Measurements from ENCODE around the gene HSPA1A. TPM values are rescaled to one million over a fixed set of nuclear protein-coding genes. Genes with fewer than 3 reads are reported as not detected.

The HSPA1A gene
- total and polyA plus RNA-seq, 9 of the 15 experiments (the other 6 are each of a cell fraction or from before 2014, with no cell fraction given): 2.2 to 273 (median 107) TPM

- TF ChIP-seq MGA (IDR thresholded peaks at IDR 0.05): no peak
- TF ChIP-seq, protein P1, sequence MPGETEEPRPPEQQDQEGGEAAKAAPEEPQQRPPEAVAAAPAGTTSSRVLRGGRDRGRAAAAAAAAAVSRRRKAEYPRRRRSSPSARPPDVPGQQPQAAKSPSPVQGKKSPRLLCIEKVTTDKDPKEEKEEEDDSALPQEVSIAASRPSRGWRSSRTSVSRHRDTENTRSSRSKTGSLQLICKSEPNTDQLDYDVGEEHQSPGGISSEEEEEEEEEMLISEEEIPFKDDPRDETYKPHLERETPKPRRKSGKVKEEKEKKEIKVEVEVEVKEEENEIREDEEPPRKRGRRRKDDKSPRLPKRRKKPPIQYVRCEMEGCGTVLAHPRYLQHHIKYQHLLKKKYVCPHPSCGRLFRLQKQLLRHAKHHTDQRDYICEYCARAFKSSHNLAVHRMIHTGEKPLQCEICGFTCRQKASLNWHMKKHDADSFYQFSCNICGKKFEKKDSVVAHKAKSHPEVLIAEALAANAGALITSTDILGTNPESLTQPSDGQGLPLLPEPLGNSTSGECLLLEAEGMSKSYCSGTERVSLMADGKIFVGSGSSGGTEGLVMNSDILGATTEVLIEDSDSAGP (CRISPR knock-in tag; IDR thresholded peaks at IDR 0.05): no peak
- TF ChIP-seq SREBF1 (IDR thresholded peaks at IDR 0.05; ENCODE audit: borderline replicate concordance, low read depth, low read length): no peak
- TF ChIP-seq MTA1 (IDR thresholded peaks at IDR 0.05; ENCODE audit: borderline replicate concordance): peak; percentile 87; the same call in 1 of the 2 replicates
- no peak for TF ChIP-seq E2F3 (CRISPR knock-in tag; IDR thresholded peaks at IDR 0.05)
- TF ChIP-seq HMG20B (CRISPR knock-in tag; IDR thresholded peaks at IDR 0.05): 0 out of 2 replicates have a peak, but pooled peaks have one; percentile 73
- no peak for TF ChIP-seq POLR2AphosphoS2 (IDR thresholded peaks at IDR 0.05; ENCODE audit: low read length)
- TF ChIP-seq KAT8 (IDR thresholded peaks at IDR 0.05; ENCODE audit: low read depth): no peak; the same call in 1 of the 2 replicates
- TF ChIP-seq, protein P2, sequence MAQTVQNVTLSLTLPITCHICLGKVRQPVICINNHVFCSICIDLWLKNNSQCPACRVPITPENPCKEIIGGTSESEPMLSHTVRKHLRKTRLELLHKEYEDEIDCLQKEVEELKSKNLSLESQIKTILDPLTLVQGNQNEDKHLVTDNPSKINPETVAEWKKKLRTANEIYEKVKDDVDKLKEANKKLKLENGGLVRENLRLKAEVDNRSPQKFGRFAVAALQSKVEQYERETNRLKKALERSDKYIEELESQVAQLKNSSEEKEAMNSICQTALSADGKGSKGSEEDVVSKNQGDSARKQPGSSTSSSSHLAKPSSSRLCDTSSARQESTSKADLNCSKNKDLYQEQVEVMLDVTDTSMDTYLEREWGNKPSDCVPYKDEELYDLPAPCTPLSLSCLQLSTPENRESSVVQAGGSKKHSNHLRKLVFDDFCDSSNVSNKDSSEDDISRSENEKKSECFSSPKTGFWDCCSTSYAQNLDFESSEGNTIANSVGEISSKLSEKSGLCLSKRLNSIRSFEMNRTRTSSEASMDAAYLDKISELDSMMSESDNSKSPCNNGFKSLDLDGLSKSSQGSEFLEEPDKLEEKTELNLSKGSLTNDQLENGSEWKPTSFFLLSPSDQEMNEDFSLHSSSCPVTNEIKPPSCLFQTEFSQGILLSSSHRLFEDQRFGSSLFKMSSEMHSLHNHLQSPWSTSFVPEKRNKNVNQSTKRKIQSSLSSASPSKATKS (CRISPR knock-in tag; IDR thresholded peaks at IDR 0.05): peak; percentile 32; the same call in 1 of the 2 replicates
- 0 out of 2 replicates have a peak, but pooled peaks have one; percentile 39 for TF ChIP-seq TCFL5 (CRISPR knock-in tag; conservative IDR thresholded peaks at IDR 0.05)
- 0 out of 2 replicates have a peak, but pooled peaks have one; percentile 19 for TF ChIP-seq SPI1 (IDR thresholded peaks at IDR 0.05; ENCODE audit: borderline replicate concordance, low read depth, low read length)
- TF ChIP-seq ELK1 (CRISPR knock-in tag; IDR thresholded peaks at IDR 0.05): no peak
Observed at GRCh38 chr6:31826793-31827285, 11.5 kb downstream of the HSPA1A start (continued).
